Chondrocyte (in vitro differentiated cells): ENCODE data around the gene GDF3. TPM values are rescaled to one million over a fixed set of nuclear protein-coding genes. Genes with fewer than 3 reads are reported as not detected.
"Not testable (repeated sequence)": the region's sequence is repeated elsewhere in the genome, so short reads cannot be mapped to it uniquely, and the experiment has no call there.

Experiments
- DNase-seq: peaks from one replicate; pipeline ENCODE4 v3.0.0; 2021; ENCODE audit warnings: mixed read lengths, low spot score
- H3K27ac Mint-ChIP-seq: one replicate; pipeline ENCODE4 v1.8.0; 2021; ENCODE audit warnings: mild to moderate bottlenecking, moderate library complexity, mixed read lengths; ENCODE audit not compliant: unreplicated experiment
- H3K27me3 Mint-ChIP-seq: 2 replicates; pipeline ENCODE4 v1.8.0; 2021; ENCODE audit warnings: low read depth, mixed read lengths
- H3K36me3 Mint-ChIP-seq: 2 replicates; pipeline ENCODE4 v1.8.0; 2021; ENCODE audit warnings: low read depth, mixed read lengths
- H3K4me1 Mint-ChIP-seq: 2 replicates; pipeline ENCODE4 v1.8.0; 2021; ENCODE audit warnings: low read depth, mild to moderate bottlenecking, mixed read lengths
- H3K4me3 Mint-ChIP-seq: one replicate; pipeline ENCODE4 v1.8.0; 2021; ENCODE audit warnings: mild to moderate bottlenecking, moderate library complexity, mixed read lengths; ENCODE audit not compliant: unreplicated experiment
- H3K9me3 Mint-ChIP-seq: 2 replicates; pipeline ENCODE4 v1.8.0; 2021; ENCODE audit warnings: low read depth, mixed read lengths
- CTCF ChIP-seq: fragments of 200-600 bp; sonication (generic); IDR thresholded peaks from 2 replicates; pipeline ENCODE4 v1.5.0; 2021; ENCODE audit warnings: antibody characterized with exemption, mild to moderate bottlenecking, moderate library complexity
- total RNA-seq: library from RNA; stranded (reverse); gene quantifications from 3 replicates; pipeline ENCODE4 v1.2.1, GENCODE V29; 2021

Gene GDF3
- total RNA-seq, 1 donor from 2014 or later = not detected

GRCh38 chr12:7646178-7646475 lies 49.4 kb downstream of the GDF3 start:
- Mint-ChIP-seq H3K4me1 (no peaks in the 10 kb centered on the region), H3K27me3 (peaks cover 3% of the 10 kb centered on the region), H3K4me3 (no peak overlapping the region), H3K36me3 (no peaks in the 10 kb centered on the region), H3K9me3 (no peaks in the 10 kb centered on the region), H3K27ac (no peak overlapping the region)
- no peak for TF ChIP-seq CTCF
- DNase-seq = no peak

DNA sequence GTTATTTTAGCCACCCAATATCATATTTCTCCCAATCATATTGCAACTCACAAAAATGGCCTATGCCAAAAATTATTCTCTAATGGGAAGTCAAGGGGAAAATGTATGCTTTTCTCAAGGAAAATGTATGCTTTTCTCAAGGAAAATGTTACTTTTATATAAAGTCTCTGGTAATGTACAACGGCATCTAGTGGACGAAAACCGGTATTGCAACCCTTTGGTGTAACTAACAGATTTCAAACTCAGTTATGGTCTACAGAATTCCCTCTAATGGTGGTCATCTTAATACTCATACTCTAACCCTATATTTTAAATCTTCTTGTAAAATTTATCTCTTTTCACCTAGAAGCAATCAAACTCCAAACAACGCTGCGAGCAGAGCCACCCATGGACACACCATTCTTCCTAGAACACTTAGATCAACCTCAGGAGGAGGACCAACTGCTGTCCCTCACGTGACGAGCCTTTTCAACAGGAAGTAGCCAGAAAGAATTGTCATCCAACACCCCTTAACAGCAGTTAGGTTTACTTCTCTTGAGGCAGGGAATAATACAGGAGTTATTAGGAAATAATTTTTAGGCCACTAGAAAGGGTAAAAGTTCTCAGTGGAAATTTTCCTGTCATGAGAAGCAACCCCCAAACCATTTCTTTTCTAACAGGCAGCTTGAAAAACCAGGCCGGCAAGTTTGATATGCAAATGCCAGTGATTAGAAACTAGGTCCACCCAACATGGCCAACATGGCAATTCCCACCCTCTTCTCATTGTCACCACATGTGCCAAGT lies 50.0 kb downstream of the GDF3 start:
- H3K9me3 Mint-ChIP-seq = no peaks in the 10 kb centered on the region
- DNase-seq = no peak
- H3K4me3 Mint-ChIP-seq = no peak overlapping the region
- no peak overlapping the region for H3K27ac Mint-ChIP-seq
- no peaks in the 10 kb centered on the region for H3K4me1 Mint-ChIP-seq
- peak; percentile 87 for TF ChIP-seq CTCF
- peaks cover 9% of the 10 kb centered on the region for H3K27me3 Mint-ChIP-seq
- no peaks in the 10 kb centered on the region for H3K36me3 Mint-ChIP-seq

DNA sequence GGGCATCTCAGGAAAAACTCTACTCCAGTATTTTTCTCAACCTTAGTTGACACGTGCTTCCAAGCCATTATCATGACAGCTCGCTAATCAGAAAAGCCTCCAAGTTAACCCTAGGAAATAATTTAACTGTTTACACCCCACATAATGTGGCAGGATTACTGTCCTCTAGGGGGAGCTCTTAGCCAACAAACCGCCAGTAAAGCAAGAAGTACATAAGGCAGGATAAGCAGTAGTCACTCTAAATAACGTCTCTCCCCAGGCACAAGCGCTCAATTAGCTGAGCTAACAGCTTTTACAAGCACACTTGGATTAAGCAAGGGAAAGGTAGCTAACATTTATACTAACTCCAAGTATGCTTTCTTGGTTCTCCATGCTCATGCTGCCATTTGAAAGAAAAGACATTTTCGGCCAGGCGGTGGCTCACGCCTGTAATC lies 52.7 kb downstream of the GDF3 start:
- Mint-ChIP-seq H3K36me3 (no peaks in the 10 kb centered on the region), H3K9me3 (no peaks in the 10 kb centered on the region), H3K27ac (no peak overlapping the region), H3K27me3 (peaks cover 18% of the 10 kb centered on the region), H3K4me1 (peaks cover 7% of the 10 kb centered on the region), H3K4me3 (no peak overlapping the region)
- no peak for DNase-seq
- TF ChIP-seq CTCF = peak; percentile 72

- H3K36me3 Mint-ChIP-seq = no peaks in the 10 kb centered on the region
- no peak for DNase-seq
- H3K9me3 Mint-ChIP-seq = no peaks in the 10 kb centered on the region
- no peak overlapping the region for H3K27ac Mint-ChIP-seq
- no peak for TF ChIP-seq CTCF
- peaks cover 21% of the 10 kb centered on the region for H3K27me3 Mint-ChIP-seq
- H3K4me1 Mint-ChIP-seq = peaks cover 7% of the 10 kb centered on the region
- H3K4me3 Mint-ChIP-seq = no peak overlapping the region
Observed at GRCh38 chr12:7642287-7642686, 53.3 kb downstream of the GDF3 start.

DNA sequence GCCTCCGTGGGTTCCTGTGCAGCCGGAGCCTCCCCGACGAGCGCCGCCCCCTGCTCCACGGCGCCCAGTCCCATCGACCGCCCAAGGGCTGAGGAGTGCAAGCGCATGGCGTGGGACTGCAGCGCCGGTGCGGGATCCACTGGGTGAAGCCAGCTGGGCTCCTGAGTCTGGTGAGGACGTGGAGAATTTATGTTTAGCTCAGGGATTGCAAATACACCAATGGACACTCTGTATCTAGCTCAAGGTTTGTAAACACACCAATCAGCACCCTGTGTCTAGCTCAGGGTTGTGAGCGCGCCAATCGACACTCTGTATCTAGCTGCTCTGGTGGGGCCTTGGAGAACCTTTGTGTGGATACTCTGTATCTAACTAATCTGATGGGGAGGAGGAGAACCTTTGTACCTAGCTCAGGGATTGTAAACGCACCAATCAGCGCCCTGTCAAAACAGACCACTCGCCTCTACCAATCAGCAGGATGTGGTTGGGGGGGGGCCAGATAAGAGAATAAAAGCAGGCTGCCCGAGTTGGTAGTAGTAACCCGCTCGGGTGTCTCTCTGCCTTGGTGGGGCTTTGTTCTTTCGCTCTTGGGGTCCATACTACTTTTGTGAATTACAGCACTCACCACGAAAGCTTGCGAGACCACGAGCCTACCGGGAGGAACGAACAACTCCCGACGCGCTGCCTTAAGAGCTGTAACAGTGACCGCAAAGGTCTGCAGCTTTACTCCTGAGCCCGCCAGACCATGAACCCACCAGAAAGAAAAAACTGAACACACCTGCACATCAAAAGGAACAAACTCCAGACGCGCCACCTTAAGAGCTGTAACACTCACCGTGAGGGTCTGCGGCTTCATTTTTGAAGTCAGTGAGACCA lies 55.2 kb downstream of the GDF3 start:
- not testable (repeated sequence) for H3K9me3 Mint-ChIP-seq, H3K36me3 Mint-ChIP-seq, H3K4me3 Mint-ChIP-seq, H3K4me1 Mint-ChIP-seq, H3K27ac Mint-ChIP-seq, DNase-seq
- H3K27me3 Mint-ChIP-seq = peaks cover 32% of the 10 kb centered on the region

Other genes with a start within 250 kb of the GDF3 start
- 0.05 TPM in 1 of 3 replicates, not detected in the others for gene CD163, start 192.0 kb downstream of the GDF3 start, total RNA-seq
- gene APOBEC1, start 29.9 kb downstream of the GDF3 start, total RNA-seq = not detected in 3 replicates
- gene DPPA3, start 15.7 kb upstream of the GDF3 start, total RNA-seq = not detected in 3 replicates
- gene CLEC4C, start 51.6 kb upstream of the GDF3 start, total RNA-seq = not detected in 3 replicates
- not detected in 3 replicates for gene NANOGNB, start 69.4 kb upstream of the GDF3 start, total RNA-seq
- not detected in 3 replicates for gene NANOG, start 93.6 kb upstream of the GDF3 start, total RNA-seq
- gene SLC2A14, start 177.1 kb upstream of the GDF3 start, total RNA-seq = 0.60 to 2.3 TPM (median 1.8 TPM) in 3 replicates
- gene SLC2A3, start 240.4 kb upstream of the GDF3 start, total RNA-seq = 28.6 to 82.7 TPM (median 75.2 TPM) in 3 replicates